ENCODE measurements around the gene EGR2.

- no peak for TF ChIP-seq FOXP4 (CRISPR knock-in tag; IDR thresholded peaks at IDR 0.05)
- TF ChIP-seq CTCF (IDR thresholded peaks at IDR 0.05), result no peak
- no peak for TF ChIP-seq E2F5 (CRISPR knock-in tag; IDR thresholded peaks at IDR 0.05)
- no peak for TF ChIP-seq TCF7 (CRISPR knock-in tag; IDR thresholded peaks at IDR 0.05; ENCODE audit: low read depth)
- TF ChIP-seq NR2C2 (CRISPR knock-in tag; IDR thresholded peaks at IDR 0.05), result no peak
- no peak for TF ChIP-seq E2F4 (CRISPR knock-in tag; IDR thresholded peaks at IDR 0.05; ENCODE audit: borderline replicate concordance, low read depth)
- no peak for TF ChIP-seq NR1H2 (CRISPR knock-in tag; IDR thresholded peaks at IDR 0.05)
- TF ChIP-seq MXD4 (CRISPR knock-in tag; IDR thresholded peaks at IDR 0.05; ENCODE audit: borderline replicate concordance), result no peak
- TF ChIP-seq E2F1 (CRISPR knock-in tag; IDR thresholded peaks at IDR 0.05), result no peak
- TF ChIP-seq HMGXB4 (CRISPR knock-in tag; IDR thresholded peaks at IDR 0.05), result no peak
- no peak for TF ChIP-seq SP1 (CRISPR knock-in tag; conservative IDR thresholded peaks at IDR 0.05)
- TF ChIP-seq MAX (CRISPR knock-in tag; IDR thresholded peaks at IDR 0.05), result no peak
- TF ChIP-seq CREB1 (CRISPR knock-in tag; IDR thresholded peaks at IDR 0.05), result no peak
- no peak for TF ChIP-seq ZBTB43 (CRISPR knock-in tag; IDR thresholded peaks at IDR 0.05)
These were observed 19.3 kb downstream of the EGR2 start for GRCh38 chr10:62796896-62797295.
